Heart left ventricle (tissue), 16 donors: ENCODE results near the gene RFPL4A. TPM values are rescaled to one million over a fixed set of nuclear protein-coding genes. Genes with fewer than 3 reads are reported as not detected.
"Not testable (repeated sequence)": the region's sequence is repeated elsewhere in the genome, so short reads cannot be mapped to it uniquely, and the experiment has no call there.

Experiments used
- ATAC-seq, 4 donors: fragments of 200-7000 bp; cut with Tn5 transposase; one replicate each; pipeline ENCODE4 v1.9.1; 2020 to 2022; ENCODE audit warnings: moderate library complexity in 4 of 4, mild to moderate bottlenecking in 3 of 4, moderate number of reproducible peaks in 1 of 4
- DNase-seq, 5 donors: peaks; one replicate each; pipeline ENCODE4 v3.0.0-alpha.2; 2020
- H3K27ac ChIP-seq, 12 donors: fragments of 200-600 bp; sonication (generic) in 4 of 12; one replicate each; pipeline versions ENCODE4 v1.5.0 to v1.8.0; 2016 to 2022; ENCODE audit warnings: mild to moderate bottlenecking in 2 of 12
- H3K27me3 ChIP-seq, 9 donors: fragments of 200-600 bp; sonication (generic) in 2 of 9; one replicate each; pipeline versions ENCODE4 v1.5.1 to v1.8.0; 2016 to 2022; ENCODE audit warnings: mild to moderate bottlenecking in 3 of 9
- H3K36me3 ChIP-seq, 9 donors: fragments of 200-600 bp; sonication (generic) in 2 of 9; one replicate each; pipeline versions ENCODE4 v1.5.0 to v1.8.0; 2018 to 2022; ENCODE audit warnings: mild to moderate bottlenecking in 2 of 9
- H3K4me1 ChIP-seq, 12 donors: fragments of 200-600 bp; sonication (generic) in 4 of 12; one replicate each; pipeline versions ENCODE4 v1.5.0 to v1.8.0; 2016 to 2022; ENCODE audit warnings: mild to moderate bottlenecking in 3 of 12
- H3K4me3 ChIP-seq, 12 donors: fragments of 200-600 bp; sonication (generic) in 4 of 12; one replicate each; pipeline versions ENCODE4 v1.5.0 to v1.8.0; 2017 to 2022; ENCODE audit warnings: mild to moderate bottlenecking in 9 of 12, moderate library complexity in 4 of 12
- H3K9me3 ChIP-seq, 12 donors: fragments of 200-600 bp; sonication (generic) in 4 of 12; one replicate each; pipeline versions ENCODE4 v1.5.0 to v1.8.0; 2016 to 2022; ENCODE audit warnings: mild to moderate bottlenecking in 1 of 12
- POLR2A ChIP-seq, 2 donors: fragments of 450-650 bp; IDR thresholded peaks; one replicate each; pipeline ENCODE4 v1.6.1; 2017; ENCODE audit warnings: antibody characterized with exemption in 2 of 2, mild to moderate bottlenecking in 2 of 2, moderate library complexity in 2 of 2
- WGBS, 4 donors: extraction: QIAGEN DNeasy Blood & Tissue Kit in 2 of 4; methylation state at CpG; one replicate each; pipeline versions ENCODE4 v1.1.5 to v1.1.7; 2013 to 2018; 5-methylcytosine and 5-hydroxymethylcytosine counted together
- intact Hi-C, 10 donors: fragments of 100-400 bp; cut with DNase I; formaldehyde crosslinking; loops; one replicate each; pipeline versions ENCODE4 v1.11.1 to v1.14.2; 2022
- polyA plus RNA-seq, 2 donors: library from polyadenylated mRNA; stranded (reverse); fragments of 200-250 nt; gene quantifications; one replicate each; pipeline ENCODE4 v1.2.3, GENCODE V29; 2013
- total RNA-seq, 9 donors: library from RNA; depleted of rRNA in 2 of 9; stranded (reverse); fragments of >200 nt in 2 of 9; fragmentation: NEBNext Ultra II Directional in 3 of 9; extraction: Animal tissue kit (Norgen Biotek cat#: 25700) in 3 of 9; gene quantifications; one replicate each; pipeline versions ENCODE4 v1.1.0 to v1.2.4, GENCODE V29; 2016 to 2023
- TF ChIP-seq, protein P1 (sequence below), 12 donors: fragments of 200-600 bp; sonication (generic) in 4 of 12; IDR thresholded peaks; one replicate each; pipeline versions ENCODE4 v1.5.0 to v1.8.0; 2018 to 2022; ENCODE audit warnings: antibody characterized with exemption in 12 of 12, mild to moderate bottlenecking in 5 of 12
- donor health status: ischemic (EF 13 %, LVEDD 7.1; RV severe dilation, severe dysfunction).
- donor health status: healthy with polysubstance abuse.
- donor health status: DM: no; HTN: yes; CAD: no.
- donor health status: DM: no; HTN: no; CAD: no.
- donor health status: ischemic (EF 25% LVEDD 6.9; RV normal size, moderate dysfunction).
- donor health status: ischemic (EF 25% LVEDD 5.7; RV mildly dilated, moderate dysfunction).
- donor health status: healthy.
- donor health status: DM: yes; HTN: yes; CAD: no.
- donor health status: ischemic (EF 35%, LVEDD 5.7; RV mildly dilated, moderate dysfunction).
- donor health status: nonischemic (EF 11% LVEDD 7.7; RV severe dilation, severe dysfunction).
- donor health status: DM: yes; HTN: yes; CAD: no.
- donor health status: PGD.
- donor health status: ischemic (EF 29% LVEDD 5.4; RV normal size, mild dysfunction).
- donor health status: nonischemic (EF 23%, LVEDD 6.1; RV moderate dilation, normal function).

The RFPL4A gene
- total and polyA plus RNA-seq, 11 donors: not detected

DNA sequence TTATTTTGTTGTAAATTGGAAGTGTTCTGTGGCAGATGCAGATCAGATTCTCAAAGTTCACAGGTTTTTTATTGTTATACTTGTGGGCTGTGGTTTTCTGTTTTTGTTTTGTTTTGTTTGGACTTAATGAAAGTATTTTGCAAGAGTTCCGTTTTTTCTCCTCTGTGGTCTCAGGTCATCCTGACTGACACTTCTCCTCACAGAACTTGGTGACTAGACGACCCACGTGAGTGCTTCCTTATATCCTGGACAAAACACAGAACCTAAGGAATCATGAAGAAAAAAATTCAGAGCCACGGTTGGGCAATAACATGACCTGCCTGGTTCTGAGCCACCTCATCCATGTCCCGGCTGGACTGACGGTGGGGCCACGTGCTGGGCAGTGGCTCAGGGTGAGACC is 7.6 kb downstream of the RFPL4A start:
- DNase-seq (peak in 1 of 5 donors; percentile 28), ATAC-seq (no peak)
- peaks cover 0 to 16% (median 0%) of the 10 kb centered on the region in 9 donors for H3K27me3 ChIP-seq
- intact Hi-C loops: no loop called here
- no peaks in the 10 kb centered on the region for H3K4me1 ChIP-seq
- no peaks in the 10 kb centered on the region for H3K36me3 ChIP-seq
- no peak overlapping the region for H3K27ac ChIP-seq
- peaks cover 0 to 10% (median 0%) of the 10 kb centered on the region in 12 donors for H3K9me3 ChIP-seq
- TF ChIP-seq, protein P1, sequence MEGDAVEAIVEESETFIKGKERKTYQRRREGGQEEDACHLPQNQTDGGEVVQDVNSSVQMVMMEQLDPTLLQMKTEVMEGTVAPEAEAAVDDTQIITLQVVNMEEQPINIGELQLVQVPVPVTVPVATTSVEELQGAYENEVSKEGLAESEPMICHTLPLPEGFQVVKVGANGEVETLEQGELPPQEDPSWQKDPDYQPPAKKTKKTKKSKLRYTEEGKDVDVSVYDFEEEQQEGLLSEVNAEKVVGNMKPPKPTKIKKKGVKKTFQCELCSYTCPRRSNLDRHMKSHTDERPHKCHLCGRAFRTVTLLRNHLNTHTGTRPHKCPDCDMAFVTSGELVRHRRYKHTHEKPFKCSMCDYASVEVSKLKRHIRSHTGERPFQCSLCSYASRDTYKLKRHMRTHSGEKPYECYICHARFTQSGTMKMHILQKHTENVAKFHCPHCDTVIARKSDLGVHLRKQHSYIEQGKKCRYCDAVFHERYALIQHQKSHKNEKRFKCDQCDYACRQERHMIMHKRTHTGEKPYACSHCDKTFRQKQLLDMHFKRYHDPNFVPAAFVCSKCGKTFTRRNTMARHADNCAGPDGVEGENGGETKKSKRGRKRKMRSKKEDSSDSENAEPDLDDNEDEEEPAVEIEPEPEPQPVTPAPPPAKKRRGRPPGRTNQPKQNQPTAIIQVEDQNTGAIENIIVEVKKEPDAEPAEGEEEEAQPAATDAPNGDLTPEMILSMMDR (IDR thresholded peaks at IDR 0.05): no peak
- no peak for TF ChIP-seq POLR2A (IDR thresholded peaks at IDR 0.05)
- no peak overlapping the region for H3K4me3 ChIP-seq
- WGBS, 4 donors: 59 to 75% (median 67%) methylated on average over 7 of the region's 7 CpGs

DNA sequence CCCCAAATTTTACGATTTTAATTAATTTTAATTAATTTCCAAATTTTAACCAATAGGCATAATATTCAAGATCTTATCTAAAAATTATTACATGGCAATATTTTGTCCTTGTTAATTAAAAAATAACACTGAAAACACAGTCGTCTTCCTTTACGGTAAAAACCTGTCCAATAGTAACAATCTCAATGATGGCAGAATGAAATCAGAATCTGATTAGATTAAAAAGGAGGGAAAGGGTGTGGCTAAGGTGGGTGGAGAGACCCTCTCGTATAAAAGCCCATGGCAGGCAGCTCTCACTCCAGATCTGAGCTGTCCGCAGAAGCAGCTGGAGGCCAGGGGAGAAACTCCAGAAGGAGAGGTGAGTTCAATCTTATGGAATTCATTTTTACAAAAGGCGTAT is 9.9 kb downstream of the RFPL4A start, which contains the start of gene RFPL4AL1:
Gene RFPL4AL1, plus strand, starts transcription at position 301 of the 400 bp plus-strand sequence. CDS start 2,687 bp downstream, outside the sequence.
- H3K9me3 ChIP-seq, H3K4me3 ChIP-seq, H3K4me1 ChIP-seq, DNase-seq, ATAC-seq, intact Hi-C loops, H3K36me3 ChIP-seq, H3K27ac ChIP-seq: not testable (repeated sequence)
- WGBS, 4 donors: 79 to 84% (median 81%) methylated on average over 5 to 6 of the region's 6 CpGs
- H3K27me3 ChIP-seq: peaks cover 0 to 16% (median 0%) of the 10 kb centered on the region in 9 donors

DNA sequence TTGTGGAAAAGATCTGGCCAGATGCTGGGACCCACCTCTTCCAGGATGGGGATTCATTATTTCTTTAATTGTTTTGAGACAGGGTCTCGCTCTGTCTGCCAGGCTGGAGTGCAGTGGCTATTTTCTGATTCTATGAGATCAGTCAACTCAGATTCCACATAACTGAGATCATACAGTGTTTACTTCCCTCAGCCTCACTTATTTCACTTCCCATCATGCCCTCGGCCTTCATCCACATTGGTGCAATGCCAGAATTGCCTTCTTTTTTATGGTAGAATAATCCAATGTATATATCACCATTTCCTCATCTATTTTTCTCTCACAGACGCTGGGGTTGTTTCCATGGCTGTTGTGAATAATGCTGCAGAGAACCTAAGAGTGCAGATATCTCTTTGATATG is 10.7 kb downstream of the RFPL4A start:
- H3K27ac ChIP-seq, DNase-seq, H3K4me3 ChIP-seq, H3K9me3 ChIP-seq, H3K4me1 ChIP-seq, intact Hi-C loops, ATAC-seq, H3K36me3 ChIP-seq: not testable (repeated sequence)
- 29 to 45% (median 37%) methylated on average over 2 to 3 of the region's 3 CpGs for WGBS, 4 donors
- H3K27me3 ChIP-seq: peaks cover 0 to 16% (median 0%) of the 10 kb centered on the region in 9 donors

DNA sequence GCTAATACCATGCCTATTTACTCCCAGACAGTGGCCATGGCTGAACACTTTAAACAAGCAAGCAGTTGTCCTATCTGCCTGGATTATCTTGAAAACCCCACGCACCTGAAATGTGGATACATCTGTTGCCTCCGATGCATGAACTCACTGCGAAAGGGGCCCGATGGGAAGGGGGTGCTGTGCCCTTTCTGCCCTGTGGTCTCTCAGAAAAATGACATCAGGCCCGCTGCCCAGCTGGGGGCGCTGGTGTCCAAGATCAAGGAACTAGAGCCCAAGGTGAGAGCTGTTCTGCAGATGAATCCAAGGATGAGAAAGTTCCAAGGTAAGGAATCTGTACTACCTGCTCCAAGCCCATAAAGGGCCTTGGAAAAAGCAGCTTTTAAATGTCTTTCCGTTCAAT is 18.6 kb downstream of the RFPL4A start:
- TF ChIP-seq, protein P1 (IDR thresholded peaks at IDR 0.05): no peak
- WGBS, 4 donors: 27 to 39% (median 31%) methylated on average over 7 of the region's 7 CpGs
- Histone ChIP-seq H3K4me3 (no peak overlapping the region), H3K36me3 (no peaks in the 10 kb centered on the region), H3K4me1 (no peaks in the 10 kb centered on the region), H3K9me3 (no peaks in the 10 kb centered on the region), H3K27me3 (peaks cover 0 to 26% (median 4%) of the 10 kb centered on the region in 9 donors), H3K27ac (no peak overlapping the region)
- intact Hi-C loops: no loop called here
- ATAC-seq (no peak), DNase-seq (no peak)

DNA sequence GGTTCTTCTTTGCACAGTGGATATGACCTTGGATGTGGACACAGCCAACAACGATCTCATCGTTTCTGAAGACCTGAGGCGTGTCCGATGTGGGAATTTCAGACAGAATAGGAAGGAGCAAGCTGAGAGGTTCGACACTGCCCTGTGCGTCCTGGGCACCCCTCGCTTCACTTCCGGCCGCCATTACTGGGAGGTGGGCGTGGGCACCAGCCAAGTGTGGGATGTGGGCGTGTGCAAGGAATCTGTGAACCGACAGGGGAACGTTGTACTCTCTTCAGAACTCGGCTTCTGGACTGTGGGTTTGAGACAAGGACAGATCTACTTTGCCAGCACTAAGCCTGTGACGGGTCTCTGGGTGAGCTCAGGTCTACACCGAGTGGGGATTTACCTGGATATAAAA is 19.4 kb downstream of the RFPL4A start:
- H3K36me3 ChIP-seq: no peaks in the 10 kb centered on the region
- ATAC-seq: no peak
- H3K4me1 ChIP-seq: no peaks in the 10 kb centered on the region
- TF ChIP-seq, protein P1 (IDR thresholded peaks at IDR 0.05): no peak
- no peak for TF ChIP-seq POLR2A (IDR thresholded peaks at IDR 0.05)
- H3K4me3 ChIP-seq: no peak overlapping the region
- no peaks in the 10 kb centered on the region for H3K9me3 ChIP-seq
- intact Hi-C loops: no loop called here
- 78 to 86% (median 81%) methylated on average over 10 to 16 of the region's 16 CpGs for WGBS, 4 donors
- DNase-seq: no peak
- no peak overlapping the region for H3K27ac ChIP-seq
- H3K27me3 ChIP-seq: peaks cover 0 to 26% (median 5%) of the 10 kb centered on the region in 9 donors
